SKM-1 treated with dmso at 0.1 percent for 144 hours (cell line): ENCODE measurements around the gene KATNB1.

Source experiments
- DNase-seq: peaks from one replicate; lab custom pipeline; 2025; ENCODE audit not compliant: unreplicated experiment; lab: John Stamatoyannopoulos, UW

KATNB1 gene

GRCh38 chr16:57735755-57736418 lies at the start of gene KATNB1:
Gene KATNB1, plus strand, starts transcription at chr16:57735770. Its CDS starts 1,474 bp downstream, at chr16:57737244.
- DNase-seq, result no peak

GRCh38 chr16:57686577-57686976 lies 49.0 kb upstream of the KATNB1 start:
- no peak for DNase-seq

- DNase-seq, result no peak
Measured at GRCh38 chr16:57687363-57687929, 48.1 kb upstream of the KATNB1 start.

- no peak for DNase-seq
Measured at GRCh38 chr16:57688487-57688986, 47.0 kb upstream of the KATNB1 start.

- no peak for DNase-seq
Measured at GRCh38 chr16:57688987-57689761, 46.4 kb upstream of the KATNB1 start.

- peak; percentile 99 for DNase-seq
Measured at GRCh38 chr16:57689762-57690558, 45.6 kb upstream of the KATNB1 start.

- DNase-seq, result peak; percentile 20
Measured at GRCh38 chr16:57690782-57691471, 44.6 kb upstream of the KATNB1 start.

GRCh38 chr16:57692636-57693035 lies 42.9 kb upstream of the KATNB1 start:
- no peak for DNase-seq

GRCh38 chr16:57693550-57693949 lies 42.0 kb upstream of the KATNB1 start:
- DNase-seq, result no peak

GRCh38 chr16:57694231-57694724 lies 41.3 kb upstream of the KATNB1 start:
- no peak for DNase-seq

- peak; percentile 88 for DNase-seq
Measured at GRCh38 chr16:57694725-57695679, 40.6 kb upstream of the KATNB1 start, which contains the start of gene DRC7. Gene DRC7, plus strand, starts transcription at chr16:57694806. Its CDS starts 3,144 bp downstream, at chr16:57697950.

GRCh38 chr16:57695680-57696069 lies 39.9 kb upstream of the KATNB1 start:
- no peak for DNase-seq

- no peak for DNase-seq
Measured at GRCh38 chr16:57696240-57696639, 39.3 kb upstream of the KATNB1 start.

- no peak for DNase-seq
Measured at GRCh38 chr16:57697896-57698537, 37.6 kb upstream of the KATNB1 start.

GRCh38 chr16:57698812-57699405 lies 36.7 kb upstream of the KATNB1 start:
- no peak for DNase-seq

GRCh38 chr16:57699481-57699880 lies 36.1 kb upstream of the KATNB1 start:
- DNase-seq, result no peak

GRCh38 chr16:57699899-57700298 lies 35.7 kb upstream of the KATNB1 start:
- no peak for DNase-seq
